ENCODE results near the gene SERPINB8.
A peak's percentile ranks its signal among the peaks of the same experiment; 100 is the strongest.
"Not testable (repeated sequence)": the region's sequence is repeated elsewhere in the genome, so short reads cannot be mapped to it uniquely, and the experiment has no call there.

Gene SERPINB8

GRCh38 chr18:63969942-63970808, at the start of gene SERPINB8:
SERPINB8 (plus strand) TSS chr18:63970081; CDS start chr18:63978309, 8,228 bp downstream.
- H3K9ac ChIP-seq (ENCODE audit: low read depth, low read length) = peak within 1 kb of the TSS; percentile 80
- H3K9me3 ChIP-seq (ENCODE audit: control insufficient read depth, insufficient read depth, low read length) = no peaks in the 10 kb centered on the region
- no peaks in the 10 kb centered on the region for H3K36me3 ChIP-seq (ENCODE audit: insufficient read depth, low read length)
- 0 out of 2 replicates have a peak, but pooled peaks cover 7% of the 10 kb centered on the region for H3K4me1 ChIP-seq (ENCODE audit: insufficient read depth, low read length)

GRCh38 chr18:63922049-63922448, 47.8 kb upstream of the SERPINB8 start:
- no peaks in the 10 kb centered on the region for H3K36me3 ChIP-seq (ENCODE audit: insufficient read depth, low read length)
- no peaks in the 10 kb centered on the region for H3K4me1 ChIP-seq (ENCODE audit: insufficient read depth, low read length)
- no peaks in the 10 kb centered on the region for H3K9me3 ChIP-seq (ENCODE audit: control insufficient read depth, insufficient read depth, low read length)
- no peak overlapping the region for H3K9ac ChIP-seq (ENCODE audit: low read depth, low read length)

- Histone ChIP-seq H3K9me3 (ENCODE audit: control insufficient read depth, insufficient read depth, low read length) (no peaks in the 10 kb centered on the region), H3K9ac (ENCODE audit: low read depth, low read length) (no peak overlapping the region), H3K36me3 (ENCODE audit: insufficient read depth, low read length) (no peaks in the 10 kb centered on the region), H3K4me1 (ENCODE audit: insufficient read depth, low read length) (no peaks in the 10 kb centered on the region)
Measured at GRCh38 chr18:63924551-63924950, 45.3 kb upstream of the SERPINB8 start.

GRCh38 chr18:63928331-63928730, 41.5 kb upstream of the SERPINB8 start:
- H3K9me3 ChIP-seq (ENCODE audit: control insufficient read depth, insufficient read depth, low read length) = no peaks in the 10 kb centered on the region
- H3K4me1 ChIP-seq (ENCODE audit: insufficient read depth, low read length) = no peaks in the 10 kb centered on the region
- H3K36me3 ChIP-seq (ENCODE audit: insufficient read depth, low read length) = no peaks in the 10 kb centered on the region
- H3K9ac ChIP-seq (ENCODE audit: low read depth, low read length) = no peak overlapping the region

- H3K9ac ChIP-seq (ENCODE audit: low read depth, low read length); H3K4me1 ChIP-seq (ENCODE audit: insufficient read depth, low read length); H3K36me3 ChIP-seq (ENCODE audit: insufficient read depth, low read length); H3K9me3 ChIP-seq (ENCODE audit: control insufficient read depth, insufficient read depth, low read length): not testable (repeated sequence)
Measured at GRCh38 chr18:63929369-63929768, 40.5 kb upstream of the SERPINB8 start.

GRCh38 chr18:63930773-63931354, 39.0 kb upstream of the SERPINB8 start:
- H3K36me3 ChIP-seq (ENCODE audit: insufficient read depth, low read length) = no peaks in the 10 kb centered on the region
- no peaks in the 10 kb centered on the region for H3K9me3 ChIP-seq (ENCODE audit: control insufficient read depth, insufficient read depth, low read length)
- no peak overlapping the region for H3K9ac ChIP-seq (ENCODE audit: low read depth, low read length)

GRCh38 chr18:63936156-63936931, 33.5 kb upstream of the SERPINB8 start:
- Histone ChIP-seq H3K9ac (ENCODE audit: low read depth, low read length) (peak overlapping the region; percentile 64; the same call in 1 of the 2 replicates), H3K36me3 (ENCODE audit: insufficient read depth, low read length) (no peaks in the 10 kb centered on the region), H3K4me1 (ENCODE audit: insufficient read depth, low read length) (no peaks in the 10 kb centered on the region), H3K9me3 (ENCODE audit: control insufficient read depth, insufficient read depth, low read length) (no peaks in the 10 kb centered on the region)

More at GRCh38 chr18:63930773-63931354, 39.0 kb upstream of the SERPINB8 start:
- no peaks in the 10 kb centered on the region for H3K4me1 ChIP-seq (ENCODE audit: insufficient read depth, low read length)

GRCh38 chr18:63936932-63937393, 32.9 kb upstream of the SERPINB8 start:
- Histone ChIP-seq H3K9ac (ENCODE audit: low read depth, low read length) (peak overlapping the region; percentile 64; the same call in 1 of the 2 replicates), H3K36me3 (ENCODE audit: insufficient read depth, low read length) (no peaks in the 10 kb centered on the region), H3K4me1 (ENCODE audit: insufficient read depth, low read length) (no peaks in the 10 kb centered on the region), H3K9me3 (ENCODE audit: control insufficient read depth, insufficient read depth, low read length) (no peaks in the 10 kb centered on the region)

- Histone ChIP-seq H3K36me3 (ENCODE audit: insufficient read depth, low read length) (no peaks in the 10 kb centered on the region), H3K9ac (ENCODE audit: low read depth, low read length) (no peak overlapping the region), H3K9me3 (ENCODE audit: control insufficient read depth, insufficient read depth, low read length) (no peaks in the 10 kb centered on the region), H3K4me1 (ENCODE audit: insufficient read depth, low read length) (no peaks in the 10 kb centered on the region)
Measured at GRCh38 chr18:63940008-63940407, 29.9 kb upstream of the SERPINB8 start.

GRCh38 chr18:63940543-63941050, 29.3 kb upstream of the SERPINB8 start:
- not testable (repeated sequence) for H3K9me3 ChIP-seq (ENCODE audit: control insufficient read depth, insufficient read depth, low read length); H3K36me3 ChIP-seq (ENCODE audit: insufficient read depth, low read length); H3K4me1 ChIP-seq (ENCODE audit: insufficient read depth, low read length)
- peak overlapping the region; percentile 24; the same call in 1 of the 2 replicates for H3K9ac ChIP-seq (ENCODE audit: low read depth, low read length)

- Histone ChIP-seq H3K9me3 (ENCODE audit: control insufficient read depth, insufficient read depth, low read length) (no peaks in the 10 kb centered on the region), H3K9ac (ENCODE audit: low read depth, low read length) (no peak overlapping the region), H3K4me1 (ENCODE audit: insufficient read depth, low read length) (no peaks in the 10 kb centered on the region), H3K36me3 (ENCODE audit: insufficient read depth, low read length) (no peaks in the 10 kb centered on the region)
Measured at GRCh38 chr18:63947051-63947790, 22.7 kb upstream of the SERPINB8 start.

- Histone ChIP-seq H3K9me3 (ENCODE audit: control insufficient read depth, insufficient read depth, low read length) (no peaks in the 10 kb centered on the region), H3K36me3 (ENCODE audit: insufficient read depth, low read length) (no peaks in the 10 kb centered on the region), H3K9ac (ENCODE audit: low read depth, low read length) (peak within 1 kb of the TSS; percentile 74), H3K4me1 (ENCODE audit: insufficient read depth, low read length) (no peaks in the 10 kb centered on the region)
Measured at GRCh38 chr18:63949068-63949737, 20.7 kb upstream of the SERPINB8 start, which contains the start of gene HMSD. HMSD (plus strand) TSS chr18:63949301; CDS start chr18:63953456, 4,155 bp downstream.

GRCh38 chr18:63951302-63951705, 18.6 kb upstream of the SERPINB8 start:
- no peaks in the 10 kb centered on the region for H3K9me3 ChIP-seq (ENCODE audit: control insufficient read depth, insufficient read depth, low read length)
- no peaks in the 10 kb centered on the region for H3K4me1 ChIP-seq (ENCODE audit: insufficient read depth, low read length)
- H3K9ac ChIP-seq (ENCODE audit: low read depth, low read length) = no peak overlapping the region
- no peaks in the 10 kb centered on the region; the same call in 1 of the 2 replicates for H3K36me3 ChIP-seq (ENCODE audit: insufficient read depth, low read length)

All from ES-I3 (cell line).